ENCODE measurements around the gene PTPN22.

Gene PTPN22

GRCh38 chr1:113793878-113794834, 77.4 kb downstream of the PTPN22 start:
- DNase-seq, result no peak

GRCh38 chr1:113792986-113793385, 78.5 kb downstream of the PTPN22 start:
- DNase-seq, result no peak

GRCh38 chr1:113792471-113792870, 79.0 kb downstream of the PTPN22 start:
- no peak for DNase-seq

DNA sequence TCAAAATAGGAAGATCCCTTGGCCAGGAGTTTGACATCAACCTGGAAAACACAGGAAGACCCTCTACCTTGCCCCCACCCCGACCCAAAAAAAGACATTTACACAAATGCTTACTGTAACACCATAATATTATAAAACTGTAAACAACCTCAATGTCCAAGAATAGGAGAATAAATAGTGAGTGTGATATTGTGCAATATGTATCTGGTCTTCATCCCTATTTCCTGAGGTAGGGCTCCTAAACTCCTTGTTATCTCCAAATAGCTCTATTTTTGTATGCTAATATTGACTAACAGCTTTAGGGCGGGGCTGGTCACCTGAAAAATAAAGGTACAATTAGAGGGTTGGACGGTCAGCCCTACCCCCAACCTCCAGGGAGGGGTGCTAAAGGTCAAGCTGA, 82.7 kb downstream of the PTPN22 start:
- no peak for DNase-seq

DNA sequence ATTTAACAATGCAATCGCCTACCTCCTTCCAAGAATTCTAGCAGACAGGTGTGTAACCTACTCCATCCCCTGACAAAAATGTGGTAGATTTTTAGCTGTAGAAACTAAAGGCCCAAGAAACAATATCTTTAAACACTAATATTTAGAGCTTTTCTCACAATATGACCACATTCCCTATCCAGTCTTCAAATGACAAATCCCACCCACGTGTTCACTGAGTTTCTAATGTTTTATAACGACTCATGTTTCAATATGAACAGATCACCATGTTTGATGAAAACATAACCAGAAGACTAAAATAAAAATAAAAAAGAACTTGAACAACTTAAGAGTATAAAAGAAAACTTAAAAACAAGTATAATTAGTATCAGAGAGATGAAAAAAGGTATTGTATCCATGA, 83.8 kb downstream of the PTPN22 start:
- DNase-seq, result no peak

GRCh38 chr1:113786069-113786468, 85.4 kb downstream of the PTPN22 start:
- DNase-seq, result no peak

GRCh38 chr1:113784104-113784779, 87.3 kb downstream of the PTPN22 start:
- DNase-seq, result no peak

- DNase-seq, result no peak
These were observed 88.0 kb downstream of the PTPN22 start for GRCh38 chr1:113783254-113784103.

- DNase-seq, result no peak
These were observed 89.1 kb downstream of the PTPN22 start for GRCh38 chr1:113782406-113782805.

GRCh38 chr1:113780374-113781146, 91.0 kb downstream of the PTPN22 start:
- no peak for DNase-seq

DNA sequence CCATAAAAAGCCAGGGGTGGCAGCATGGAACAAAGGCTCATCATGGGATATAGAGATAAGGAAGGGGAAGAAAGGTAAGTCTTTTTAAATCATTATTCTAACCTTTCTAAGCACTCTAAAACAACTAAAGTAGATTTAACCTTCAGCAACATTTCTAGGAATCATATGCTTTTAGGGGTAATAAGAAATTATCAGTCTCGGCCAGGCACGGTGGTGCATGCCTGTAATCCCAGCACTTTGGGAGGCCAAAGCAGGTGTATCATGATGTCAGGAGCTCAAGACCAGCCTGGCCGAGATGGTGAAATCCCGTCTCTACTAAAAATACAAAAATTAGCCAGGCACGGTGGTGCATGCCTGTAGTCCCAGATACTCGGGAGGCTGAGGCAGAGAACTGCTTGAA, 92.0 kb downstream of the PTPN22 start:
- no peak for DNase-seq

DNA sequence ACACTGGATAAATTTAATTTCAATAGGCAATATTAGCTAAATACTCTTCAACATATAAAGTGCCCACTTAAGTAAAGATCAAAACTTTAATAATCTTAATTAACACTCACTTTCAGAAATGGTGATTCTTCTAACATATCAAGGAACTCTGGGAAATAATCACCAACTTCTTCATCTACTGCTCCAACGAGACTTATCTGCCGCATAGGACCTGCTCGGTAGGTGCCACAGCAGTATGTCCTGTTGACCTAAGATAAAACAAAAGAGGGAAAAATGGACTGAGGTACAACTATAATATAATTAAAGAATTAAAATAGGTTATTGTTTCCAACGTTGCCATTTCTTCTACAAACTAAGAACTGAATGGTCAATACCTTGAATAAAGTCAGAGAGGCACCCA, 94.0 kb downstream of the PTPN22 start:
- DNase-seq, result no peak

DNA sequence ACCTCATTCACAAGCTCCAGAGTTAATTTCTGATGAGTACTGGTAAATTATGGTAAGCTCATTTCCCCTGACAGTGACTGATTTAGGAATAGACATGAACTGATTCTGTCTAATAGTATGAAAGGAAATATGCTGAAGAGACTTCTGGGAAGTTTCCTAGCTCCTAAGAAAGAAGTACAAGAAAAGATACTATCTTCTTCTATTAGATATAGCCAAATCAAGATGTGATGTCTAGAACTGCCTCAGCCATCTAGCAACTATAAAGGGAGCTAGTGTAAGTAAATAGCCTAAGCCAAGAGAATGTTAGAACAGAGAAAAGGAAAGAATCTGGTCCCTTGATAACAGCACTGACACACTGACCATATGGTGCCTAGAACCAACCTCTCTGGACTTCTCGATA, 101.5 kb downstream of the PTPN22 start:
- DNase-seq, result no peak

DNA sequence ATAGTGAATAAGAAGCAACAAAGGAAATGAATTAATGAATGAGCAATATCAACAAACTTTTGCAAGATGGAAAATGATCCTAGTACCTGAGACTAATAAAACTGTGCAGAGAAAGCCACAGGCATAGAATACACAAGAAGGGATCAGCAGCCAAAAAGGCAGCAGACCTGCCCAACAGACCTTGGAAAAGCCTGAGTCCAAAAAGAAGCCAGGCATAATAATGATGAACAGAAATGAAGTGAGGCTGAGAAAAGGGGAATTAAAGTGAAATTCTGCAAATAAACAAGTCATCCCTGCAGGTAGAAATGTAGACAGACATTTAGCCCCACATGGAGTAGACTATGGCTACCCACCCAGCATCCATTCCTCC, 101.9 kb downstream of the PTPN22 start:
- no peak for DNase-seq

DNA sequence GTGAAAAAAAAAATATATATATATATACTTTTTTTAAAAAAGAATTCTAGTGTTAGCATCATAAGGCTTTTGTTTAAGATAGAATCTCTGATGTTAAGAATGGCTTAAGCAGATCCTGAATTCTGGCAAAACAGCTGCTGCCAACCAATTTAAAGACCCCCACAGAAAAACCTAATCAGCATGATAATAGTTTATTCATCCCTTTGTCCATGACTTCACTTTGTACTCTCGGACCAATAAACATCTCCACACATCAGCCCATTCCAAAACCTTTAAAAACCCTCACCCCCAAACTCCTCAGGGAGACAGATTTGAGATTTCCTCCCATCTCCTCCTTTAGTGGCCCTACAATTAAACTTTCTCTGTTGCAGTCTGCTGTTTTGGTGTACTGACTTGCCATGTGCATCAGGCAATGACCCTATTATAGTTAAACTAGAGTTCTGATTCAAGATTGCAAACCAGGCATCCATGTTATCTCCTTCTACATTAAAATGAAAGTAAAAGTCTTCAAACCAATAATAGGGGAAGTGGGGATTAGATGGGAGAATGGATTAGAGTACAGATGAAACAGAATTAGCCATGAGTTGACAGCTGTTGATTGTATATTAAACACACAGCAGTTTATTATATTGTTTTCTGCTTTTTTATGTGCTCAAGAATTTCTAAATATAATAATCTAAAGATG, 102.5 kb downstream of the PTPN22 start:
- DNase-seq, result no peak

GRCh38 chr1:113765306-113766230, 105.9 kb downstream of the PTPN22 start:
- DNase-seq, result no peak

Data from cortex of kidney (tissue), 1 donor.